K562 (cell line): Measurements from ENCODE around the gene RBM4B. TPM values are rescaled to one million over a fixed set of nuclear protein-coding genes. Genes with fewer than 3 reads are reported as not detected.

ENCODE experiments used
- ATAC-seq: fragments of 200-7000 bp; cut with Tn5 transposase; 3 replicates; pipeline ENCODE4 v1.9.1; 2020; ENCODE audit warnings: moderate library complexity
- BruUV-seq: library from RNA; stranded (reverse); fragments of 400-500 nt; replicated peaks from 2 replicates; lab custom pipeline; 2021; lab: Mats Ljungman, UMichigan
- CTCF ChIA-PET: fragments of 300-600 bp; formaldehyde crosslinking; extraction: SDS; loops from one replicate; lab custom pipeline; 2021; ENCODE audit warnings: low intra/inter-chr PET ratio; lab: Yijun Ruan, JAX
- POLR2A ChIA-PET: fragments of 300-600, 350-650 bp; sonication (Branson Sonifier 250); formaldehyde crosslinking; extraction: SDS; loops from one replicate; lab custom pipeline; 2021; ENCODE audit warnings: antibody characterized with exemption, inconsistent platforms; lab: Yijun Ruan, JAX
- DNase-seq, 4 experiments: peaks; one replicate each; pipeline versions ENCODE4 v3.0.0 to v3.0.0-alpha.2; 2011 to 2018; ENCODE audit warnings: low spot score in 3 of 4, mixed read lengths in 3 of 4; ENCODE audit errors: extremely low read depth in 1 of 4
- FAIRE-seq: peaks from 2 replicates; lab custom pipeline; 2011; peaks lifted over from hg19 to GRCh38; lab: Jason Lieb, UNC
- H2AFZ ChIP-seq: 2 replicates; pipeline ENCODE4 v1.6.0; 2011; ENCODE audit warnings: low read depth, low read length, control low read depth, inconsistent platforms
- H3K27ac ChIP-seq: fragments of 200-600 bp; 3 replicates; pipeline ENCODE4 v1.8.0; 2011; ENCODE audit warnings: low read depth, mild to moderate bottlenecking, control low read depth, inconsistent platforms, low read length, moderate library complexity, mixed read lengths; ENCODE audit errors: extremely low read depth
- H3K27me3 ChIP-seq, 2 experiments: fragments of 300-600 bp in 1 of 2; 2 replicates in 1 of 2; 3 replicates in 1 of 2; pipeline versions ENCODE4 v1.6.0 to v1.8.0; 2011; ENCODE audit warnings: inconsistent platforms in 2 of 2, low read length in 2 of 2, mild to moderate bottlenecking in 1 of 2, mixed read lengths in 1 of 2, moderate library complexity in 1 of 2; ENCODE audit not compliant: control insufficient read depth in 2 of 2, insufficient read depth in 2 of 2
- H3K36me3 ChIP-seq: fragments of 300-600 bp; 3 replicates; pipeline ENCODE4 v1.8.0; 2011; ENCODE audit warnings: mild to moderate bottlenecking, low read length, inconsistent platforms; ENCODE audit not compliant: control insufficient read depth, insufficient read depth
- H3K4me1 ChIP-seq, 2 experiments: fragments of 200-600 bp in 1 of 2; replicated peaks in 1 of 2; 2 replicates in 1 of 2; 3 replicates in 1 of 2; pipeline versions ENCODE4 v1.5.1 to v1.8.0; 2011; ENCODE audit warnings: inconsistent platforms in 2 of 2, low read length in 2 of 2, mild to moderate bottlenecking in 1 of 2, mixed read lengths in 1 of 2, moderate library complexity in 1 of 2; ENCODE audit not compliant: control insufficient read depth in 2 of 2, insufficient read depth in 2 of 2
- H3K4me2 ChIP-seq: 2 replicates; pipeline ENCODE4 v1.6.1; 2011; ENCODE audit warnings: low read length, control low read depth, inconsistent platforms, mixed read lengths; ENCODE audit not compliant: insufficient read depth
- H3K4me3 ChIP-seq: fragments of 200-600 bp; sonication (generic), shearing (Covaris generic); 2 replicates; pipeline ENCODE4 v1.5.1; 2016; ENCODE audit warnings: control low read depth, inconsistent platforms
- H3K79me2 ChIP-seq: fragments of 200-600 bp; 3 replicates; pipeline ENCODE4 v1.8.0; 2011; ENCODE audit warnings: low read length, inconsistent platforms; ENCODE audit not compliant: control insufficient read depth, insufficient read depth
- H3K9ac ChIP-seq, 2 experiments: 2 replicates each; pipeline versions ENCODE4 v1.6.0 to v1.6.1; 2011; ENCODE audit warnings: low read depth in 2 of 2, low read length in 2 of 2, control low read depth in 1 of 2, inconsistent platforms in 1 of 2, mild to moderate bottlenecking in 1 of 2, mixed read lengths in 1 of 2; ENCODE audit not compliant: insufficient read depth in 1 of 2
- H3K9me1 ChIP-seq: one replicate; pipeline ENCODE4 v1.6.0; 2011; ENCODE audit warnings: inconsistent platforms, mild to moderate bottlenecking, low read length, moderate library complexity; ENCODE audit not compliant: control insufficient read depth, insufficient read depth
- H3K9me3 ChIP-seq: replicated peaks from 2 replicates; pipeline ENCODE4 v1.5.1; 2011; ENCODE audit warnings: low read depth, low read length, inconsistent platforms; ENCODE audit not compliant: control insufficient read depth, insufficient read depth
- H4K20me1 ChIP-seq: replicated peaks from 2 replicates; pipeline ENCODE4 v1.6.1; 2011; ENCODE audit warnings: low read length, inconsistent platforms, mixed read lengths; ENCODE audit not compliant: control insufficient read depth, insufficient read depth
- ATF3 ChIP-seq, 2 experiments: fragments of 450-650 bp in 1 of 2; sonication (generic) in 1 of 2; formaldehyde crosslinking in 1 of 2; IDR thresholded peaks in 1 of 2; conservative IDR thresholded peaks in 1 of 2; 2 replicates each; pipeline versions ENCODE4 v1.6.1 to v1.8.1; 2016 to 2023; ENCODE audit warnings: mild to moderate bottlenecking in 2 of 2, moderate library complexity in 2 of 2, inconsistent platforms in 1 of 2, missing genetic modification reagents in 1 of 2
- CAMTA2 ChIP-seq: fragments of 250-450 bp; sonication (Bioruptor Pico); conservative IDR thresholded peaks from 2 replicates; pipeline ENCODE4 v1.5.1; 2022
- CHD4 ChIP-seq: fragments of 200-600 bp; sonication (generic); IDR thresholded peaks from 3 replicates; pipeline ENCODE4 v1.6.1; 2012; ENCODE audit warnings: low read depth, mild to moderate bottlenecking, mixed read lengths, low read length, inconsistent platforms; ENCODE audit not compliant: insufficient read depth, insufficient replicate concordance, poor library complexity, severe bottlenecking
- FIP1L1 ChIP-seq: fragments of 200-400 bp; formaldehyde crosslinking; IDR thresholded peaks from 2 replicates; pipeline ENCODE4 v1.6.1; 2018; ENCODE audit warnings: mild to moderate bottlenecking, low read depth, low read length; ENCODE audit not compliant: poor library complexity, severe bottlenecking
- HDAC8 ChIP-seq: fragments of 450-650 bp; IDR thresholded peaks from 2 replicates; pipeline ENCODE4 v1.6.1; 2016; ENCODE audit warnings: mild to moderate bottlenecking, missing genetic modification characterization, moderate library complexity, missing compliant biosample characterization
- ID3 ChIP-seq, 2 experiments: fragments of 250-450 bp in 1 of 2; fragments of 450-650 bp in 1 of 2; sonication (Bioruptor Pico) in 1 of 2; IDR thresholded peaks; 2 replicates each; pipeline versions ENCODE4 v1.6.1 to v1.8.0; 2016 to 2021; ENCODE audit warnings: mild to moderate bottlenecking in 2 of 2, moderate library complexity in 2 of 2, missing compliant biosample characterization in 1 of 2, missing genetic modification characterization in 1 of 2
- NUFIP1 ChIP-seq: fragments of 450-650 bp; IDR thresholded peaks from 2 replicates; pipeline ENCODE4 v1.6.1; 2018; ENCODE audit not compliant: partially characterized antibody
- POLR3A ChIP-seq: IDR thresholded peaks from 2 replicates; pipeline ENCODE4 v1.6.1; 2011; ENCODE audit warnings: borderline replicate concordance, mild to moderate bottlenecking, moderate library complexity; ENCODE audit not compliant: insufficient read length, insufficient read depth; ENCODE audit errors: extremely low read depth
- PRPF4 ChIP-seq: fragments of 200-400 bp; formaldehyde crosslinking; IDR thresholded peaks from one replicate; pipeline ENCODE4 v1.6.1; 2017; ENCODE audit warnings: low read length, low read depth, mild to moderate bottlenecking; ENCODE audit not compliant: insufficient read depth, poor library complexity, severe bottlenecking
- PURB ChIP-seq: sonication (generic); formaldehyde crosslinking; IDR thresholded peaks from 2 replicates; pipeline ENCODE4 v1.9.0; 2021; ENCODE audit warnings: low read depth, mild to moderate bottlenecking, missing genetic modification reagents
- SNRNP70 ChIP-seq: fragments of 200-400 bp; formaldehyde crosslinking; optimal IDR thresholded peaks from 2 replicates; pipeline ENCODE3; 2017; ENCODE audit warnings: low read depth, low read length
- SUPT5H ChIP-seq: fragments of 450-650 bp; IDR thresholded peaks from 2 replicates; pipeline ENCODE4 v1.6.1; 2016
- TCF15 ChIP-seq: fragments of 250-450 bp; sonication (Bioruptor Pico); IDR thresholded peaks from 2 replicates; pipeline ENCODE4 v1.8.0; 2022; ENCODE audit warnings: moderate library complexity, mild to moderate bottlenecking, inconsistent platforms
- TEAD2 ChIP-seq: fragments of 450-650 bp; IDR thresholded peaks from 2 replicates; pipeline ENCODE4 v1.6.1; 2016; ENCODE audit warnings: missing genetic modification characterization, control low read depth, missing compliant biosample characterization
- TFAM ChIP-seq: fragments of 250-450 bp; sonication (Bioruptor Pico); conservative IDR thresholded peaks from 2 replicates; pipeline ENCODE4 v1.5.0; 2021; ENCODE audit warnings: mild to moderate bottlenecking, moderate library complexity
- U2AF2 ChIP-seq: fragments of 200-400 bp; formaldehyde crosslinking; optimal IDR thresholded peaks from 2 replicates; pipeline ENCODE3; 2017; ENCODE audit warnings: low read depth, mild to moderate bottlenecking, low read length
- ZBTB1 ChIP-seq: sonication (generic); formaldehyde crosslinking; IDR thresholded peaks from 2 replicates; pipeline ENCODE4 v1.8.1; 2023; ENCODE audit warnings: missing genetic modification reagents, low read depth, mild to moderate bottlenecking, borderline replicate concordance
- ZBTB33 ChIP-seq: sonication (generic); formaldehyde crosslinking; IDR thresholded peaks from 2 replicates; pipeline ENCODE4 v1.8.1; 2023; ENCODE audit warnings: mild to moderate bottlenecking, missing genetic modification reagents
- ZNF77 ChIP-seq: fragments of 250-450 bp; sonication (Bioruptor Pico); IDR thresholded peaks from 2 replicates; pipeline ENCODE4 v1.5.0; 2020
- WGBS: fragments of 100-300 bp; shearing (Covaris generic); methylation state at CpG from one replicate; pipeline ENCODE4 v1.1.6; 2016; ENCODE audit warnings: low coverage, mixed read lengths; ENCODE audit not compliant: insufficient coverage; ENCODE audit errors: missing lambda C conversion rate; 5-methylcytosine and 5-hydroxymethylcytosine counted together
- in situ Hi-C: fragments of 300-500 bp; cut with MboI; formaldehyde crosslinking; loops from 4 replicates; pipeline ENCODE4 v1.15.0; 2018; ENCODE audit warnings: inconsistent platforms, mixed read lengths
- intact Hi-C: fragments of 100-400 bp; cut with micrococcal nuclease; formaldehyde crosslinking; loops from 2 replicates; pipeline ENCODE4 v1.14.2; 2022
- polyA plus RNA-seq, 8 experiments: library from polyadenylated mRNA; depleted of rRNA in 4 of 8; stranded (reverse) in 5 of 8; unstranded in 3 of 8; fragments of >200 nt; fragmentation: Nextera tagmentation in 2 of 8; fragmentation: Illumina TruSeq in 1 of 8; extraction: Ambion mirVana in 2 of 8; extraction: Trizol in 1 of 8; gene quantifications; 2 replicates each; pipeline versions ENCODE4 v1.2.1 to v1.2.3, GENCODE V29; 2011 to 2014; ENCODE audit warnings: inconsistent platforms in 1 of 8, missing spikeins in 1 of 8
- total RNA-seq, 7 experiments: library from RNA; depleted of rRNA in 6 of 7; stranded (reverse); fragments of >200 nt in 6 of 7; fragmentation: Illumina TruSeq in 2 of 7; extraction: Trizol in 2 of 7; gene quantifications; 2 replicates each; pipeline versions ENCODE4 v1.2.1 to v1.2.3, GENCODE V29; 2011 to 2021; ENCODE audit warnings: low replicate concordance in 1 of 7

Gene RBM4B
- total and polyA plus RNA-seq, 9 of the 15 experiments (the other 6 are each of a cell fraction or from before 2014, with no cell fraction given): 14.6 to 39.9 (median 23.3) TPM

- H3K4me3 ChIP-seq: no peak overlapping the region
- intact Hi-C loops (no loop called here), in situ Hi-C loops (no loop called here)
- no peaks in the 10 kb centered on the region for H3K9me3 ChIP-seq
- no peak overlapping the region for H3K9ac ChIP-seq
- H3K27ac ChIP-seq: peak overlapping the region; percentile 59
- no TSS peak for BruUV-seq
- peaks cover 0 to 9% of the 10 kb centered on the region in 2 experiments; a peak in 2 of 5 replicates for H3K4me1 ChIP-seq
- H3K27me3 ChIP-seq: no peaks in the 10 kb centered on the region
- ATAC-seq (peak; percentile 58), FAIRE-seq (peak; percentile 42), DNase-seq (peak in 3 of 4 experiments; percentile 37 to 51 (median 41))
- H3K79me2 ChIP-seq: peaks cover 65% of the 10 kb centered on the region
- H3K36me3 ChIP-seq: peaks cover 55% of the 10 kb centered on the region
- H2AFZ ChIP-seq: no peak overlapping the region
- POLR2A ChIA-PET: interaction anchor here (0.9 to 11.6 kb wide), 3 partner anchors 10 to 23 kb away, joined by 3 to 139 read pairs (median 83); partner anchors contain the start of gene RBM4
- WGBS: 49% methylated on average over 6 of the region's 6 CpGs
- H3K9me1 ChIP-seq: no peaks in the 10 kb centered on the region
- H3K4me2 ChIP-seq: no peak overlapping the region; the same call in 1 of the 2 replicates
- H4K20me1 ChIP-seq: peaks cover 6% of the 10 kb centered on the region
- CTCF ChIA-PET: no interaction called here
- TF ChIP-seq TFAM (CRISPR knock-in tag) (no peak), HDAC8 (tag) (no peak), POLR3A (no peak), PRPF4 (no peak), FIP1L1 (no peak), ID3 (CRISPR knock-in tag; IDR thresholded peaks at IDR 0.05) (no peak), ID3 (tag; IDR thresholded peaks at IDR 0.05) (no peak), CHD4 (no peak), SNRNP70 (no peak), ZBTB1 (no peak), U2AF2 (no peak), TEAD2 (tag) (no peak), ATF3 (IDR thresholded peaks at IDR 0.05) (peak; percentile 63), ATF3 (CRISPR knock-in tag; conservative IDR thresholded peaks at IDR 0.05) (no peak), ZNF77 (no peak), NUFIP1 (no peak), TCF15 (CRISPR knock-in tag) (no peak), ZBTB33 (CRISPR knock-in tag) (no peak), CAMTA2 (CRISPR knock-in tag) (no peak), PURB (no peak), SUPT5H (no peak)
Observed at GRCh38 chr11:66653123-66653522, 24.6 kb downstream of the RBM4B start.
